ENCODE data around the gene SDS. TPM values are rescaled to one million over a fixed set of nuclear protein-coding genes. Genes with fewer than 3 reads are reported as not detected.

The SDS gene
- total RNA-seq (2014; rRNA removed; shearing (Covaris generic)) = not detected in 2 replicates

GRCh38 chr12:113403435-113404415 lies at the start of gene SDS:
TSS of gene SDS (minus strand) at chr12:113403887. CDS start at chr12:113399708, 4,179 bp downstream.
- DNase-seq (ENCODE audit: low read depth) = no peak

- DNase-seq (ENCODE audit: low read depth) = no peak
Measured at GRCh38 chr12:113453330-113453729, 49.6 kb upstream of the SDS start.

GRCh38 chr12:113452458-113452857 lies 48.8 kb upstream of the SDS start:
- no peak for DNase-seq (ENCODE audit: low read depth)

GRCh38 chr12:113449839-113450238 lies 46.2 kb upstream of the SDS start:
- no peak for DNase-seq (ENCODE audit: low read depth)

- DNase-seq (ENCODE audit: low read depth) = no peak
Measured at GRCh38 chr12:113449299-113449698, 45.6 kb upstream of the SDS start.

GRCh38 chr12:113448873-113449272 lies 45.2 kb upstream of the SDS start:
- no peak for DNase-seq (ENCODE audit: low read depth)

- peak; percentile 43 for DNase-seq (ENCODE audit: low read depth)
Measured at GRCh38 chr12:113445544-113446171, 42.0 kb upstream of the SDS start.

GRCh38 chr12:113443030-113443539 lies 39.4 kb upstream of the SDS start:
- DNase-seq (ENCODE audit: low read depth) = no peak

- DNase-seq (ENCODE audit: low read depth) = no peak
Measured at GRCh38 chr12:113440947-113441782, 37.5 kb upstream of the SDS start.

- no peak for DNase-seq (ENCODE audit: low read depth)
Measured at GRCh38 chr12:113440336-113440735, 36.6 kb upstream of the SDS start.

- peak; percentile 16 for DNase-seq (ENCODE audit: low read depth)
Measured at GRCh38 chr12:113439606-113440030, 35.9 kb upstream of the SDS start.

GRCh38 chr12:113439301-113439597 lies 35.6 kb upstream of the SDS start:
- no peak for DNase-seq (ENCODE audit: low read depth)

GRCh38 chr12:113438523-113439300 lies 35.0 kb upstream of the SDS start:
- no peak for DNase-seq (ENCODE audit: low read depth)

GRCh38 chr12:113437729-113438100 lies 34.0 kb upstream of the SDS start:
- no peak for DNase-seq (ENCODE audit: low read depth)

- DNase-seq (ENCODE audit: low read depth) = no peak
Measured at GRCh38 chr12:113436993-113437728, 33.5 kb upstream of the SDS start.

GRCh38 chr12:113436586-113436985 lies 32.9 kb upstream of the SDS start:
- no peak for DNase-seq (ENCODE audit: low read depth)

- DNase-seq (ENCODE audit: low read depth) = no peak
Measured at GRCh38 chr12:113435367-113435766, 31.7 kb upstream of the SDS start.

- no peak for DNase-seq (ENCODE audit: low read depth)
Measured at GRCh38 chr12:113432986-113433385, 29.3 kb upstream of the SDS start.

GRCh38 chr12:113428482-113428881 lies 24.8 kb upstream of the SDS start:
- no peak for DNase-seq (ENCODE audit: low read depth)

GRCh38 chr12:113427882-113428281 lies 24.2 kb upstream of the SDS start:
- DNase-seq (ENCODE audit: low read depth) = no peak
